Coronary artery (tissue), 2 donors: ENCODE data around the gene IDH2.

ENCODE experiments used
- DNase-seq: peaks from one replicate; pipeline ENCODE4 v3.0.0-alpha.2; 2017; ENCODE audit warnings: low spot score
- H3K27ac ChIP-seq, 2 donors: fragments of 200-600 bp; sonication (generic); one replicate each; pipeline ENCODE4 v1.5.1; 2016 to 2019
- H3K4me3 ChIP-seq: fragments of 200-600 bp; sonication (generic); 2 replicates; pipeline ENCODE4 v1.5.1; 2016; ENCODE audit warnings: mild to moderate bottlenecking, moderate library complexity
- TF ChIP-seq, protein P1 (sequence below): fragments of 200-600 bp; sonication (generic); IDR thresholded peaks from one replicate; pipeline ENCODE4 v1.5.1; 2019; ENCODE audit warnings: antibody characterized with exemption

Gene IDH2

DNA sequence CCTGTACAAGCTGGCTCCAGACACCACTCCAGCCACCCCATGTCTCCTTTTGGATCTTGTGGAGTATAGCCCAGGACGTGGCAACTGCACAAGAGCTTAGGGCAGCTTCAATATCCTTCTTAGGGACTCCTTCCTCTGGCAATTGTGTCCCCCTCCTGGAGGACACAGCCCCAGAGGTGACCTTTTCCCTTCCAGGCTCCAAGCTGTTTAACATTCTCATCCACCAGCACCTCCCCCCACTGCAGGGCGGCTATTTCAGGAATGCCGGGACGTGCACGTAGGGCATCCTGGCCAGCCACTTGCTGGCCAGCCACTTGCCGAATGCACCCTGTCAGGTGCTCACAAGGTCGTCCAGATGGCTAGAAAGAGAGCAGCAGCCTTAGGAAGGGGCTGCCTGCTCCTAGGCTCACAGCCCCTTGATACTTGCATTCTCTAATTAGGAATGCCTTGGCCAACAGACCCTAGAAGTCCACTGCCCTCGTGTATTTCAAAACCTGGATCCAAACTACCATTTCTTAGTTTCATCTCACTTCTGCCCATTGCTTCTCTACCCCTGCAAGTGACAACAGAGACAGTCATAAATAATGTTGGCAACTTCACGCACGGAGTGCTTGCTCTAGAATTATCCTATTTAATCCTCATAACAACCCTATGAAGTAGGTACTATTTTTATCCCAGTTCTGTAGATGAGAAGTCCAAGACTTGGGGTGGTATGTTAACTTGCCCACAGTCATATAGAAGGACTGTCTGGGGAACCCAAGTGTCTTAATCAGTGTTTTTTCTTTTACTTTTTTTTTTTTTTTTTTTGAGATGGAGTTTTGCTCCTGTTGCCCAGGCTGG is 24.5 kb upstream of the IDH2 start:
- Histone ChIP-seq H3K4me3 (peak overlapping the region; percentile 27), H3K27ac (no peak overlapping the region)
- no peak for DNase-seq
- TF ChIP-seq, protein P1, sequence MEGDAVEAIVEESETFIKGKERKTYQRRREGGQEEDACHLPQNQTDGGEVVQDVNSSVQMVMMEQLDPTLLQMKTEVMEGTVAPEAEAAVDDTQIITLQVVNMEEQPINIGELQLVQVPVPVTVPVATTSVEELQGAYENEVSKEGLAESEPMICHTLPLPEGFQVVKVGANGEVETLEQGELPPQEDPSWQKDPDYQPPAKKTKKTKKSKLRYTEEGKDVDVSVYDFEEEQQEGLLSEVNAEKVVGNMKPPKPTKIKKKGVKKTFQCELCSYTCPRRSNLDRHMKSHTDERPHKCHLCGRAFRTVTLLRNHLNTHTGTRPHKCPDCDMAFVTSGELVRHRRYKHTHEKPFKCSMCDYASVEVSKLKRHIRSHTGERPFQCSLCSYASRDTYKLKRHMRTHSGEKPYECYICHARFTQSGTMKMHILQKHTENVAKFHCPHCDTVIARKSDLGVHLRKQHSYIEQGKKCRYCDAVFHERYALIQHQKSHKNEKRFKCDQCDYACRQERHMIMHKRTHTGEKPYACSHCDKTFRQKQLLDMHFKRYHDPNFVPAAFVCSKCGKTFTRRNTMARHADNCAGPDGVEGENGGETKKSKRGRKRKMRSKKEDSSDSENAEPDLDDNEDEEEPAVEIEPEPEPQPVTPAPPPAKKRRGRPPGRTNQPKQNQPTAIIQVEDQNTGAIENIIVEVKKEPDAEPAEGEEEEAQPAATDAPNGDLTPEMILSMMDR = no peak

DNA sequence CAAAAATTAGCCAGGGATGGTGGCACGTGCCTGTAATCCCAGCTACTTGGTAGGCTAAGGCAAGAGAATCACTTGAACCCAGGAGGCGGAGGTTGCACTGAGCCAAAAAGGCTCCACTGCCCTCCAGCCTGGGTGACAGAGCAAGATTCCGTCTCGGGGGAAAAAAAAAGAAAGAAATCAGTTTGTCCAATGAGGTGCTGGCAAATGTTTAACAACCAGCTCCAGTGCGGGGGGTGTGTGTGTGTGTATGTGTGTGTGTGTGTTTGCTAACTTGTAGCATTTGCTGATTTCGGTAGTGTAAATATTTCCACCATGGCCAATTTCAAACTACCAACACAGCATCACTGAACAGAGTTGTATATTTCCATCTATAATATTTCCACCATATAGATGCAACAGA is 23.8 kb upstream of the IDH2 start:
- no peak overlapping the region for H3K27ac ChIP-seq
- H3K4me3 ChIP-seq = no peak overlapping the region
- TF ChIP-seq, protein P1 = no peak
- no peak for DNase-seq

DNA sequence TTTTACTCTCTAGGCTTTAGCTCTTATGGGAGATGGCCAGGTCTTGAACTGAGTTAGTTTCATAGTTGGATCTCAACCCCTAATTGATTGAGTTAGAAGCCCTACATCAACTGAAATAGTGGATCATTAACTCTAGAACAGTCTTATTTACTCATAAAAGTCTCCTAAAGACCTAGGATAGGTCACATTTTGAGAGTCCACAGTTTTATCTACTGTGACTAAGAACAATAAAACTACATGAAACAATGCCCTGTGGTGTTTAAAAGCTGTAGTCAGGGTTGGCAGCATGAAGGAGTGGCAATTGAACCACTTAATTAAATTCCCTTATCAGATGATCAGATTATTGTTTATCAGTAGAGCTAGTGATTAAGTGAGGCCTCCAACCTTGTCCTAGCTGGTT is 22.2 kb upstream of the IDH2 start:
- TF ChIP-seq, protein P1 = no peak
- DNase-seq = no peak
- H3K4me3 ChIP-seq = no peak overlapping the region
- no peak overlapping the region for H3K27ac ChIP-seq

DNA sequence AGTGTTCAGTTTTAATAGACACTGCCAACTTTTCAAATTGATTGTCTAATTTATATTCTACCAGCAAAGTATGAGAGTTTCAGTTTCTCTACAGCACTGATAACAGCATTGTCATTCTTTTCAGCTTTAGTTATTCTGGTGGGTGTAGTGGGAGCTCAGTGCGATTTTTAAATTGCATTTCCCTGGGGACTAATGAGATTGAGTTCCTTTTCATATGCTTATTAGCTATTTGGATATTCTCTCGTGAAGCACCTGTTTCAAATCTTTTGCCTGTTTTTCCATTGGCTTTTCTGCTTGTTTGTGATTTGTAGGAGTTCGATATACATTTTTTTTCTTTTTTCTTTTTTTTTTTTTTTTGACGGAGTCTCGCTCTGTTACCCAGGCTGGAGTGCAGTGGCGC is 18.8 kb upstream of the IDH2 start:
- TF ChIP-seq, protein P1 = no peak

DNA sequence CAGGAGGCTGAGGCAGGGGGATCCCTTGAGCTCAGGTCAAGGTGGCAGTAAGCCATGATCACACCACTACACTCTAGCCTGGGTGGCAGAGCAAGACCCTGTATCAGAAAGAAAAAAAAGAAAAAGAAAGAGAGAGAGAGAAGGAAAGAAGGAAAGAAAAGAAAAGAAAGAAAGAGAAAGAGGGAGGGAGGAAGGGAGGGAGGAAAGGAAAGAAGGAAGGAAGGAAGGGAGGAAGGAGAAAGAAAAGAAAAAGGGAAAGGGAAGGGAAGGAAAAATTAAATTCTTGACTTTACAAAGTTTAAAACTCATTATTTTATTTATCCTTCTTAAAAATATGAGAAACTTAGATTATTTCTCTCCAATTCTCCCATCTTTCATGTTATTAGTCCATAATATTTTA is 17.1 kb upstream of the IDH2 start:
- Histone ChIP-seq H3K27ac (no peak overlapping the region), H3K4me3 (no peak overlapping the region)
- TF ChIP-seq, protein P1 = no peak
- no peak for DNase-seq

More for the DNA sequence above, 18.8 kb upstream of the IDH2 start:
- Histone ChIP-seq H3K27ac (no peak overlapping the region), H3K4me3 (no peak overlapping the region)
- no peak for DNase-seq

DNA sequence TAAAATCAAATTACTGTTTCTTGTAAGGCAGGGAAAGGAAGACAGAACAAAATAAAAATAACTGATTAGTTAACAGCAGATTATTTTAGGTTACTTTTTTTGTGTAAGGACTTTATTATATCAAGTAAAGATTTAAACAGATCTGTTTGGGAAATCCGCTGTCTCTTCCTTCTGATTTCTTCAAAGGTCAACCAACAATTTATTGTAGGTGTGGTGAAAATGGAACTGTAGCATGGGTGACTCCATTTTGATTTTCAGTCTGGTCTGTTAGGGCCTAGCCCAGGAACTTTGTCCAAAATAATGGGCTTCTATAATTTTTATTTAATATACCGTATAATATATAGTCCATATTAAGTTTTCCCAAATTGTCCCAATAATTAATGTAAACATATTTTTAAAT is 13.5 kb upstream of the IDH2 start:
- DNase-seq = no peak
- H3K4me3 ChIP-seq = no peak overlapping the region
- no peak overlapping the region for H3K27ac ChIP-seq
- TF ChIP-seq, protein P1 = no peak

DNA sequence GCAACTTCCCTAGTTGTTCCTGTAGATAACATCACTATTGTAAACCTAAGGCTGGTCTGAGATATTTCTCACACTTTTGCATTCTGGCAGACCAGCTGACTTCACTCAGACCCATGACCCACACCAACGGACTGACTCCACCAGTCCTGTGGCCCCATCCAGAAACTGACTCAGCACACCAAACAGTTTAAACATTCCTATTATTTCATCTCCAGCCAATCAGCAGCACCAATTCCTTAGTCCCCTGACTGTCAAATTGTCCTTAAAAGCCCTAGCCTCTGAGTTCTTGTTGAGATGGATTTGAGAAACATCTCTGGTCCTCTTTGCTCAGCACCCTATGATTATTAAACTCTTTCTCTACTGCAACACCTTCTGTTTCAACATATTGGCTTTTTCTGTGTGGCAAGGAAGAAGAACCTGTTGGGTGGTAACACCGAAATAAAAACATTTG is 12.2 kb upstream of the IDH2 start:
- H3K4me3 ChIP-seq = no peak overlapping the region
- DNase-seq = no peak
- H3K27ac ChIP-seq = no peak overlapping the region

More for the DNA sequence above, 12.2 kb upstream of the IDH2 start:
- TF ChIP-seq, protein P1 = no peak
